Mammary epithelial cell (primary cell): Measurements from ENCODE around the gene TRABD2B.

Source experiments
- CTCF ChIP-seq, 2 donors: IDR thresholded peaks in 1 of 2; conservative IDR thresholded peaks in 1 of 2; 2 replicates each; pipeline ENCODE4 v1.5.1; 2011 to 2012; ENCODE audit warnings: inconsistent platforms in 2 of 2, low read length in 2 of 2, mild to moderate bottlenecking in 2 of 2, control low read depth in 1 of 2, low read depth in 1 of 2; ENCODE audit not compliant: insufficient read depth in 1 of 2; ENCODE audit errors: extremely low read depth in 1 of 2
- EZH2 ChIP-seq: IDR thresholded peaks from 2 replicates; pipeline ENCODE4 v1.6.1; 2012; ENCODE audit warnings: low read length, inconsistent platforms, borderline replicate concordance

- TF ChIP-seq CTCF (conservative IDR thresholded peaks at IDR 0.05 in 1 of 2, IDR thresholded peaks at IDR 0.05 in 1 of 2; ENCODE audit: extremely low read depth in 1 of 2, insufficient read depth in 1 of 2, low read depth in 1 of 2, low read length in 2 of 2) (no peak), EZH2 (no peak)
These were observed 81.4 kb downstream of the TRABD2B start for GRCh38 chr1:47915677-47916353.
